Immature natural killer cell (primary cell): ENCODE measurements around the gene PTGR2. TPM values are rescaled to one million over a fixed set of nuclear protein-coding genes. Genes with fewer than 3 reads are reported as not detected.
A peak's percentile ranks its signal among the peaks of the same experiment; 100 is the strongest.
"Not testable (repeated sequence)": the region's sequence is repeated elsewhere in the genome, so short reads cannot be mapped to it uniquely, and the experiment has no call there.

Experiments
- DNase-seq, 3 donors: peaks; one replicate each; pipeline ENCODE4 v3.0.0; 2022; ENCODE audit warnings: mixed read lengths in 1 of 3
- H3K27ac Mint-ChIP-seq, 6 donors: one replicate each; pipeline ENCODE4 v1.8.0; 2020; ENCODE audit warnings: mixed read lengths in 6 of 6, mild to moderate bottlenecking in 5 of 6, inconsistent platforms in 4 of 6, moderate library complexity in 3 of 6
- H3K27me3 Mint-ChIP-seq, 3 donors: one replicate each; pipeline ENCODE4 v1.8.0; 2020 to 2021; ENCODE audit warnings: low read depth in 3 of 3, mild to moderate bottlenecking in 3 of 3, mixed read lengths in 3 of 3, moderate library complexity in 3 of 3, inconsistent platforms in 1 of 3
- H3K36me3 Mint-ChIP-seq, 3 donors: one replicate each; pipeline ENCODE4 v1.8.0; 2020; ENCODE audit warnings: mixed read lengths in 3 of 3, inconsistent platforms in 2 of 3, mild to moderate bottlenecking in 2 of 3
- H3K4me1 Mint-ChIP-seq, 2 donors: one replicate each; pipeline ENCODE4 v1.8.0; 2020; ENCODE audit warnings: inconsistent platforms in 2 of 2, mild to moderate bottlenecking in 2 of 2, mixed read lengths in 2 of 2, moderate library complexity in 1 of 2
- H3K4me3 Mint-ChIP-seq, 5 donors: one replicate each; pipeline ENCODE4 v1.8.0; 2020; ENCODE audit warnings: mild to moderate bottlenecking in 5 of 5, mixed read lengths in 5 of 5, inconsistent platforms in 3 of 5, moderate library complexity in 3 of 5
- H3K9me3 Mint-ChIP-seq, 6 donors: one replicate each; pipeline ENCODE4 v1.8.0; 2020; ENCODE audit warnings: mild to moderate bottlenecking in 6 of 6, mixed read lengths in 6 of 6, inconsistent platforms in 4 of 6, moderate library complexity in 3 of 6
- polyA plus RNA-seq, 3 donors: library from polyadenylated mRNA; unstranded; fragments of 300-500 nt; fragmentation: Illumina TruSeq; gene quantifications; one replicate each; pipeline ENCODE4 v1.2.3, GENCODE V29; 2021

The PTGR2 gene
- polyA plus RNA-seq, 3 donors from 2014 or later, result 0.76 to 1.6 (median 1.0) TPM

DNA sequence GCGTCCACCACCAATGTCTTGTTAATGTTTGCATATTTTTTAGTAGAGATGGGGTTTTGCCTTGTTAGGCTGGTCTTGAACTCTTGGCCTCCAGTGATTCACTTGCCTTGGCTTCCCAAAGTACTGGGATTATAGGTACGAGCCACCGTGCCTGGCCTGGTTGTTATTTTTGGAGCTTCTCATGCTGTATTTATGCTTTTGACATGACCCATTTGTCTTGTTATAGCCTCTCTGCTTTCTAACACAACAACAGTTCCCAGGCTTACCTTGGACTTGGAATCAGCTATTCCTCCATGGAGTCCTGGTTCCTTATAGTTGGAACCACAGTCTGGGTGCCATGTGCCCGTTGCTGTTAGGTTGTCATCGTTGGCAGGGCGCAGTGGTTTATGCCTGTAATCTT is 64.7 kb downstream of the PTGR2 start:
- H3K36me3 Mint-ChIP-seq, result peaks cover 32 to 46% (median 40%) of the 10 kb centered on the region in 3 donors
- DNase-seq, result no peak
- H3K4me3 Mint-ChIP-seq, result no peak overlapping the region

DNA sequence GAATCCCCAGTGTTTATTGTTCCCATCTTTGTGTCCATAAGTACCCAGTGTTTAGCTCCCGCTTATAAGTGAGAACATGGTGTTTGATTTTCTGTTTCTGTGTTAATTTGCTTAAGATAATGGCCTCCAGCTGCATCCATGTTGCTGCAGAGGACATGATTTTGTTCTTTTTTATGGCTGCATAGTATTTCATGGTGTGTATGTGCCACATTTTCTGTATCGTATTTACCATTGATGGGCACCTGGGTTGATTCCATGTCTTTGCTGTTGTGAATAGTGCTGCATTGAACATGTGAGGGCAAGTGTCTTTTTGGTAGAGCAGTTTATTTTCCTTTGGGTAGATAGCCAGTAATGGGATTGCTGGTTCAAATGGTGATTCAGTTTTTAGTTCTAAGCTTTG is 67.8 kb downstream of the PTGR2 start:
- not testable (repeated sequence) for H3K27ac Mint-ChIP-seq, H3K4me1 Mint-ChIP-seq, H3K27me3 Mint-ChIP-seq, H3K4me3 Mint-ChIP-seq, H3K9me3 Mint-ChIP-seq, DNase-seq
- peaks cover 17 to 44% (median 19%) of the 10 kb centered on the region in 3 donors for H3K36me3 Mint-ChIP-seq

More for the DNA sequence above, 64.7 kb downstream of the PTGR2 start:
- H3K4me1 Mint-ChIP-seq, result peaks cover 3 to 10% of the 10 kb centered on the region in 2 donors
- H3K27me3 Mint-ChIP-seq, result peaks cover 0 to 2% (median 1%) of the 10 kb centered on the region in 3 donors
- H3K27ac Mint-ChIP-seq, result peak overlapping the region in 4 of 6 donors; percentile 8 to 67 (median 22)
- no peaks in the 10 kb centered on the region for H3K9me3 Mint-ChIP-seq

DNA sequence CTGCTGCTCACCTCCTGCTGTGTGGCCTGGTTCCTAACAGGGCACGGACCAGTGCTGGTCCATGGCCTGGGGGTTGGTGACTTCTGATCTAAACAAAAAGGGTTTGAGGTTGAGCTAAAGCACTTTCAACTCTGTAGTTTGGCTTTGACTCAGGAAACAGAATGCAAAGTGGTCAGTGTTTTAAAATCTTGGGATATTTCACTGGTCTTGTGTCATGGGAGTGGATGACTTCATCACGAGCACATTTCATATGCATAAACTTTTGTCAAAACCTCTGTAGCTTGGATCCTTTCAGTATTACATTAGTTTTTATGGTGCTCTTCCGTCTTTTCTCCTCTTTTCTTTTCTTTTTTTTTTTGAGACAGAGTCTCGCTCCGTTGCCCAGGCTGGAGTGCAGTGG is 72.7 kb downstream of the PTGR2 start:
- H3K36me3 Mint-ChIP-seq, result peaks cover 28 to 69% (median 41%) of the 10 kb centered on the region in 3 donors
- no peak for DNase-seq
- H3K4me3 Mint-ChIP-seq, result no peak overlapping the region
- no peaks in the 10 kb centered on the region for H3K9me3 Mint-ChIP-seq
- H3K27me3 Mint-ChIP-seq, result peaks cover 0 to 1% (median 0%) of the 10 kb centered on the region in 3 donors
- peaks cover 0 to 15% of the 10 kb centered on the region in 2 donors for H3K4me1 Mint-ChIP-seq
- no peak overlapping the region for H3K27ac Mint-ChIP-seq

Other genes starting within 250 kb of the PTGR2 start
- under 1 TPM in 1 of 3 donors, not detected in 2; 0.19 TPM for gene ACOT6, start 239.3 kb upstream of the PTGR2 start, polyA plus RNA-seq
- 1 to 10 TPM; 3.5 to 7.7 (median 4.4) TPM for gene DNAL1, start 206.8 kb upstream of the PTGR2 start, polyA plus RNA-seq
- gene PNMA1, start 137.4 kb upstream of the PTGR2 start, polyA plus RNA-seq, result 10 to 100 TPM; 19.6 to 39.2 (median 23.8) TPM
- 10 to 100 TPM; 72.6 to 88.0 (median 86.1) TPM for gene ZNF410, start 35.0 kb downstream of the PTGR2 start, polyA plus RNA-seq
- gene FAM161B, start 98.3 kb downstream of the PTGR2 start, polyA plus RNA-seq, result 1 to 10 TPM in 2 of 3 donors, under 1 TPM in 1; 0.91 to 3.6 (median 1.6) TPM
- 10 to 100 TPM; 11.2 to 16.6 (median 16.1) TPM for gene COQ6, start 98.5 kb downstream of the PTGR2 start, polyA plus RNA-seq
- 1 to 10 TPM; 3.2 to 9.1 (median 3.2) TPM for gene ENTPD5, start 167.5 kb downstream of the PTGR2 start, polyA plus RNA-seq
- 1 to 10 TPM; 1.6 to 4.0 (median 3.4) TPM for gene BBOF1, start 167.5 kb downstream of the PTGR2 start, polyA plus RNA-seq
- gene ALDH6A1, start 232.6 kb downstream of the PTGR2 start, polyA plus RNA-seq, result 10 to 100 TPM; 15.1 to 29.8 (median 20.3) TPM
- 10 to 100 TPM; 14.0 to 19.8 (median 16.3) TPM for gene LIN52, start 233.1 kb downstream of the PTGR2 start, polyA plus RNA-seq